GM12874 (cell line): ENCODE data around the gene CD55.

Experiments
- TF ChIP-seq, protein P1 (sequence below): IDR thresholded peaks from 2 replicates; pipeline ENCODE4 v1.5.1; 2011; ENCODE audit warnings: low read depth, mild to moderate bottlenecking, control low read depth, low read length, moderate library complexity; ENCODE audit not compliant: insufficient read depth

CD55 gene

DNA sequence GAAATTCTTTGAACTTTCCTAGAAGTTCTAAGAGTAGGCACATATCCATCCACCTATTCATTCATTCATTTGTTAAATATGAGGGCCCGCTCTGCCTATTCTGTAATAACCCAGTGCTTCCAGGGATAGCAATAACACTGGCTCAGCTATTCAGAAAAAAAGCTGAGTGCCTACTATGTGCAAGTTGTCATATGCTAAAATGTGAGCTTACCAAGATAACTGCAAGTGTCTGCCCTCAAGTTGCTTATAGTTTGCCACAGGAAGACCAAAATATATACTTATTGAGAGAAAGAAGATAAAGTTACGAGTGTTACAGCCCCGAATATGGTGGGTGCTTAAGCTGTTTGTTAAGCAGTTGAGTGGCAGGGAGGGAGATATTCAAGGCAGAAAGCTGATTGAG is 39.6 kb downstream of the CD55 start:
- TF ChIP-seq, protein P1, sequence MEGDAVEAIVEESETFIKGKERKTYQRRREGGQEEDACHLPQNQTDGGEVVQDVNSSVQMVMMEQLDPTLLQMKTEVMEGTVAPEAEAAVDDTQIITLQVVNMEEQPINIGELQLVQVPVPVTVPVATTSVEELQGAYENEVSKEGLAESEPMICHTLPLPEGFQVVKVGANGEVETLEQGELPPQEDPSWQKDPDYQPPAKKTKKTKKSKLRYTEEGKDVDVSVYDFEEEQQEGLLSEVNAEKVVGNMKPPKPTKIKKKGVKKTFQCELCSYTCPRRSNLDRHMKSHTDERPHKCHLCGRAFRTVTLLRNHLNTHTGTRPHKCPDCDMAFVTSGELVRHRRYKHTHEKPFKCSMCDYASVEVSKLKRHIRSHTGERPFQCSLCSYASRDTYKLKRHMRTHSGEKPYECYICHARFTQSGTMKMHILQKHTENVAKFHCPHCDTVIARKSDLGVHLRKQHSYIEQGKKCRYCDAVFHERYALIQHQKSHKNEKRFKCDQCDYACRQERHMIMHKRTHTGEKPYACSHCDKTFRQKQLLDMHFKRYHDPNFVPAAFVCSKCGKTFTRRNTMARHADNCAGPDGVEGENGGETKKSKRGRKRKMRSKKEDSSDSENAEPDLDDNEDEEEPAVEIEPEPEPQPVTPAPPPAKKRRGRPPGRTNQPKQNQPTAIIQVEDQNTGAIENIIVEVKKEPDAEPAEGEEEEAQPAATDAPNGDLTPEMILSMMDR: no peak

DNA sequence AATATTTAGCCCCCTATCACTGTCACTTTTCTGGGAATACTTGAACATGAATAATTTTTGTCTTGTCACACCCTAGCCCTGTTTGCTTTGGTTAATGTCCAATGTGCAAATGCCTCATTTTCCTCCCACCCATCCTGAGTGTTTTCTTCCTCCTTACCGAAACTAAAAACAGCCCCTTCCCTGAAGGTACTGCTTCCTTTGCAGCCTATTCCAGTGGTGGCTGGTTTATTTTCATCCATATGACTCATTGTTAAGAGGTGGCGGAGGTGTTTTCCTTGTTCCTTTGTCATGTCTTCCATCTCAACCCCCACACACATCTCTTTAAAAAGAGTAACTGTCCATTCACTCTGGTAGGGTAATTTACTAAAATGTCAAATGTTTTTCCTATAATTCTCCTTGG is 40.4 kb downstream of the CD55 start:
- TF ChIP-seq, protein P1: no peak

DNA sequence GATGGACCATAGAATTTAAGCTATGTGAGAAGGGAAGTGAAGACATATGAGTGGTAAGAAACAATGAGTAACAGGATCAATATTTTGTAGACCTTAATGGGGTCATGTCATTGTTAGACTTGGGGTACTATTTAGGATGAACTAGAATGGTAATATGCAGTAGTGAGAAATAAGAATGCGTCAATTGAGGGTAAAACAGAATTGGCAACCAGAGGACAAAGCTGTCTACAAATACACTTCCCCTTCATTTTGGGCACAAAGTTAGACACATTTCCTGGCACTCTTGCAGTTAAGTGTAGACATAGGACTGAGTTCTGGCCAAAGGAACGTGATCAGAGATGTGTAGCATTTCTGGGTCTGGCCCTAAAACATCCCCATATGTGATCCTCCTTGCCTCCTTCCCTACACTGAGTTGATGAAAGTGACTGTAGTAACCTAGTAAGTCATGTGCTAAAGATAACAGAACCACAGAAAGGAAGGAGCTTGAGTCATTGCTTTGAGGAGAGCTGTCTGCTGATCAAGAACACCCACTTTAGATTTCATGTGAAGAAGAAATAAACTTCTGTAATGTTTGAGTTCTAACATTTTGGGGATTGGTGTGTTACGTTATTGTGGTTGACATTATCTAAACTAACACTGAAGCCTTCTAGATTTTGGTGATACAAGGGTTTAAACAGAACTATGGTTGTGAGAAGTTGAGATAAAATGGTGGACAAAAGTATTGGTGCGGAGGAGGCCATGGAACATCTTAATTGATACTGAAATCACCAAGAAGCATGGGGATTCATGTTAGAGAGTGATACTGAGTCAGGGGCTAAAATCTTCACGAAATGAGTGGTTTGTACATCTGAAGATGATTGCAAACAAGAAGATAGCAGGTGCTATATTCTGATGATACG is 41.7 kb downstream of the CD55 start:
- TF ChIP-seq, protein P1: no peak

DNA sequence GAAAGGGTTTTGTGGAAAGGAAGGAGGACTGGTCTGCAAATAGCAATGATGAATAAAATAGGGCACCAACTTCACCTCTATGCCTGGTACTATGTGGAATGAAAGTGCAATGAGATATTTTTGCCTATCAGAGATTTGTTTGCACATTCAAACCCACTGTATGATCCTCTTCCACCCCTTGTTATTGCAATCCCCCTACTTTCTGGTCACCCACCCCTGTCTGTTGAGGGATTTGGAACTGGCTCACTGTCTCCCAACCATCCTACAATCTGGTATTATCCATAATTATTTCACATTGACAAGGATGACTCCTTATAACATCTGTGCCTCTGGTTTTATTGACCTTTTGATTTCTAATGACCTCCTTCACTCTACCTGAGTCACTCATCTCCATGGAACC is 42.4 kb downstream of the CD55 start:
- TF ChIP-seq, protein P1: no peak

DNA sequence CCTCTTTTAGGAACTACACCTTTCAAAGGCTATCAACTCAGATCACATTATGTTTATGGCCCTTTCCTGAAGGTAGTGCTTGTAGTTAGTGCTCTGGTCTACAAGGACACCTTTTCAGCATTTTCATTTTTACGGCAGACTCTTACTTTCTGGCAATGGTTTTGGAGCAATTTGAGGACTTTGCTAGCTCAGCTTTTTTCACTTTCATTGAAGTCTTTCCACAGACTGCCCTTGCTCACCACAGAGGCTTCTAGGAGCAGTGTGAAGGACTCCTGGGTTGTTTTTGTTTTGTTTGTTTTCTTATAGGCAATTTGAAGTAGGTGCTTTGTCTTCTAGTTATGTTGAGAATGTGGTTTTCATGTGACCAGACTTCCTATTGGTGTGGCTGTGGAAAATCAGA is 43.1 kb downstream of the CD55 start:
- TF ChIP-seq, protein P1: no peak

DNA sequence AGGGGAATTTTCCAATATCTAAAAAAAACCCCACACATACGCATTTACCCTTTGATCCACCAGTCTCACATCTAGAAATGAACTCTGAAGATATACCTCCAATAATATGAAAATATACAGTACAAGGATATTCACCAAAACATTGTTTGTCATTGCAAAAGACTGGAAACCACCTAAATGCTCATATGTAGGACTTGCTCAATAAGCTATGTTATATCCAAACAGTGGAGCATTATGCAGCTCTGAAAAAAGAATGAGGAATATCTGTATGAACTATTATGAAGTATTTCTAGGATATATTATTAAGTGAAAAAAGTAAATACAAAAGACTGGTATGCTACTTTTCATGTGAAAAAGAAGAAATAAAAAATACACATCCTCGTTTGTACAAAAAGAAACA is 43.6 kb downstream of the CD55 start:
- TF ChIP-seq, protein P1: no peak

DNA sequence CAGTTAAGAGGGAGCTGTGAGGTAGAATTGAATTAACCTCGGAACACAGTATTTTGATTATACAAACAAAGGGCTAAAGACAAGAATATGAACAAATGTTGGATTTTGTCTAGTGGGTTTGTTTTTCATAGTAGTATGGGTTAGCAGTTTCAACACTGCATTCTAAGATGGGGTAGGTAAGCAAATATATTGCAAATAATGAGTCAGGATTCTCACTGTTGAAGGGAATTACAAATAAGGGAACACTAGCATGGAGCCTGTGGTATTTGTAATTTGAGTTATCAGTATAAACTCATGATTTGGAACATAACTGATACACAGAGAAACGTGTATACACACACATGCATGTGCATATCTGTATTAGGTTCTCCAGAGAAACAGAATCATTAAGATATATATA is 44.5 kb downstream of the CD55 start:
- TF ChIP-seq, protein P1: no peak
